Mucosa of descending colon (tissue), 3 donors: ENCODE data around the gene CTNNBL1. TPM values are rescaled to one million over a fixed set of nuclear protein-coding genes. Genes with fewer than 3 reads are reported as not detected.
A peak's percentile ranks its signal among the peaks of the same experiment; 100 is the strongest.

Experiments
- ATAC-seq: fragments of 200-7000 bp; cut with Tn5 transposase; one replicate; pipeline ENCODE4 v1.9.1; 2020; ENCODE audit warnings: mild to moderate bottlenecking, moderate library complexity
- DNase-seq, 3 donors: peaks; one replicate each; pipeline ENCODE4 v3.0.0-alpha.2; 2020
- H3K36me3 ChIP-seq: fragments of 200-600 bp; one replicate; pipeline ENCODE4 v1.8.0; 2021; ENCODE audit warnings: low read depth, mild to moderate bottlenecking
- H3K4me1 ChIP-seq: fragments of 200-600 bp; one replicate; pipeline ENCODE4 v1.8.0; 2021; ENCODE audit warnings: low read depth, mild to moderate bottlenecking
- H3K4me3 ChIP-seq: fragments of 200-600 bp; one replicate; pipeline ENCODE4 v1.8.0; 2021; ENCODE audit warnings: mild to moderate bottlenecking
- H3K9me3 ChIP-seq: fragments of 200-600 bp; one replicate; pipeline ENCODE4 v1.8.0; 2021; ENCODE audit warnings: mild to moderate bottlenecking
- CTCF ChIP-seq: fragments of 200-600 bp; IDR thresholded peaks from one replicate; pipeline ENCODE4 v1.8.0; 2022; ENCODE audit warnings: antibody characterized with exemption, mild to moderate bottlenecking
- intact Hi-C, 2 donors: fragments of 100-400 bp; cut with DNase I in 1 of 2; cut with micrococcal nuclease in 1 of 2; formaldehyde crosslinking; loops; one replicate each; pipeline versions ENCODE4 v1.11.0 to v1.11.1; 2022; cut with DNase I, micrococcal nuclease
- total RNA-seq, 3 donors: library from RNA; stranded (reverse); fragmentation: NEBNext Ultra II Directional in 2 of 3; extraction: Animal tissue kit (Norgen Biotek cat#: 25700) in 2 of 3; gene quantifications; one replicate each; pipeline versions ENCODE4 v1.2.1 to v1.2.4, GENCODE V29; 2021 to 2023
- donor health status: DM: no; HTN: no; CAD: no; lungs with moderate emphysema.
- donor health status: DM: no; HTN: no; CAD: no.
- donor health status: DM: no; HTN: yes; CAD: no.

Gene CTNNBL1
- total RNA-seq, 3 donors from 2014 or later: 31.0 to 64.8 (median 37.8) TPM

- peak; percentile 69 for ATAC-seq
- peak in 1 of 3 donors; percentile 4 for DNase-seq
- H3K4me3 ChIP-seq: no peak overlapping the region
- intact Hi-C loops: no loop called here
- H3K36me3 ChIP-seq: no peaks in the 10 kb centered on the region
- no peak for TF ChIP-seq CTCF
- peaks cover 6% of the 10 kb centered on the region for H3K9me3 ChIP-seq
- H3K4me1 ChIP-seq: no peaks in the 10 kb centered on the region
Observed at GRCh38 chr20:37723668-37724067, 29.8 kb downstream of the CTNNBL1 start.

GRCh38 chr20:37725165-37725564, 31.3 kb downstream of the CTNNBL1 start:
- Histone ChIP-seq H3K4me1 (no peaks in the 10 kb centered on the region), H3K9me3 (peaks cover 6% of the 10 kb centered on the region), H3K36me3 (no peaks in the 10 kb centered on the region), H3K4me3 (no peak overlapping the region)
- ATAC-seq (no peak), DNase-seq (no peak)
- intact Hi-C loops: no loop called here
- no peak for TF ChIP-seq CTCF

GRCh38 chr20:37725855-37726254, 32.0 kb downstream of the CTNNBL1 start:
- intact Hi-C loops: no loop called here
- no peaks in the 10 kb centered on the region for H3K4me1 ChIP-seq
- ATAC-seq (no peak), DNase-seq (no peak)
- no peak overlapping the region for H3K4me3 ChIP-seq
- TF ChIP-seq CTCF: no peak
- H3K9me3 ChIP-seq: peaks cover 6% of the 10 kb centered on the region
- no peaks in the 10 kb centered on the region for H3K36me3 ChIP-seq

- H3K4me1 ChIP-seq: no peaks in the 10 kb centered on the region
Observed at GRCh38 chr20:37726321-37726720, 32.5 kb downstream of the CTNNBL1 start.

GRCh38 chr20:37726971-37727956, 33.4 kb downstream of the CTNNBL1 start:
- Histone ChIP-seq H3K4me1 (no peaks in the 10 kb centered on the region), H3K4me3 (no peak overlapping the region), H3K9me3 (no peaks in the 10 kb centered on the region), H3K36me3 (no peaks in the 10 kb centered on the region)
- no peak for ATAC-seq
- DNase-seq: no peak
- intact Hi-C loops: no loop called here
- no peak for TF ChIP-seq CTCF

More at GRCh38 chr20:37726321-37726720, 32.5 kb downstream of the CTNNBL1 start:
- ATAC-seq (no peak), DNase-seq (no peak)
- no peak for TF ChIP-seq CTCF
- Histone ChIP-seq H3K4me3 (no peak overlapping the region), H3K36me3 (no peaks in the 10 kb centered on the region), H3K9me3 (peaks cover 5% of the 10 kb centered on the region)
- intact Hi-C loops: no loop called here
